Measurements from ENCODE around the gene CCNH.

CCNH gene

GRCh38 chr5:87401626-87402025 lies 11.1 kb downstream of the CCNH start:
- TF ChIP-seq POLR2A (IDR thresholded peaks at IDR 0.05; ENCODE audit: low read depth, low read length) (no peak), POLR2AphosphoS5 (IDR thresholded peaks at IDR 0.05; ENCODE audit: low read depth, low read length) (no peak), TAF1 (IDR thresholded peaks at IDR 0.05; ENCODE audit: borderline replicate concordance, low read depth, low read length) (no peak)
- FAIRE-seq: no peak
- DNase-seq (ENCODE audit: insufficient read length): no peak

GRCh38 chr5:87400305-87400899 lies 12.3 kb downstream of the CCNH start:
- FAIRE-seq (no peak), DNase-seq (ENCODE audit: insufficient read length) (no peak)
- TF ChIP-seq POLR2AphosphoS5 (IDR thresholded peaks at IDR 0.05; ENCODE audit: low read depth, low read length) (no peak), TAF1 (IDR thresholded peaks at IDR 0.05; ENCODE audit: borderline replicate concordance, low read depth, low read length) (no peak), POLR2A (IDR thresholded peaks at IDR 0.05; ENCODE audit: low read depth, low read length) (no peak)

GRCh38 chr5:87399720-87400119 lies 13.0 kb downstream of the CCNH start:
- FAIRE-seq (no peak), DNase-seq (ENCODE audit: insufficient read length) (no peak)
- no peak for TF ChIP-seq TAF1 (IDR thresholded peaks at IDR 0.05; ENCODE audit: borderline replicate concordance, low read depth, low read length)
- TF ChIP-seq POLR2AphosphoS5 (IDR thresholded peaks at IDR 0.05; ENCODE audit: low read depth, low read length): no peak
- TF ChIP-seq POLR2A (IDR thresholded peaks at IDR 0.05; ENCODE audit: low read depth, low read length): no peak

GRCh38 chr5:87398981-87399614 lies 13.6 kb downstream of the CCNH start:
- no peak for DNase-seq (ENCODE audit: insufficient read length)
- FAIRE-seq: no peak

GRCh38 chr5:87394411-87395165 lies 18.1 kb downstream of the CCNH start:
- peak; percentile 54 for FAIRE-seq
- TF ChIP-seq TAF1 (IDR thresholded peaks at IDR 0.05; ENCODE audit: borderline replicate concordance, low read depth, low read length) (no peak), POLR2AphosphoS5 (IDR thresholded peaks at IDR 0.05; ENCODE audit: low read depth, low read length) (no peak), POLR2A (IDR thresholded peaks at IDR 0.05; ENCODE audit: low read depth, low read length) (no peak)
- no peak for DNase-seq (ENCODE audit: insufficient read length)

More at GRCh38 chr5:87398981-87399614, 13.6 kb downstream of the CCNH start:
- TF ChIP-seq POLR2AphosphoS5 (IDR thresholded peaks at IDR 0.05; ENCODE audit: low read depth, low read length): no peak
- no peak for TF ChIP-seq TAF1 (IDR thresholded peaks at IDR 0.05; ENCODE audit: borderline replicate concordance, low read depth, low read length)
- no peak for TF ChIP-seq POLR2A (IDR thresholded peaks at IDR 0.05; ENCODE audit: low read depth, low read length)

GRCh38 chr5:87393331-87393730 lies 19.4 kb downstream of the CCNH start:
- no peak for FAIRE-seq

GRCh38 chr5:87392801-87393200 lies 19.9 kb downstream of the CCNH start:
- DNase-seq (ENCODE audit: insufficient read length): no peak
- TF ChIP-seq POLR2A (IDR thresholded peaks at IDR 0.05; ENCODE audit: low read depth, low read length) (no peak), POLR2AphosphoS5 (IDR thresholded peaks at IDR 0.05; ENCODE audit: low read depth, low read length) (no peak), TAF1 (IDR thresholded peaks at IDR 0.05; ENCODE audit: borderline replicate concordance, low read depth, low read length) (no peak)
- FAIRE-seq: no peak

More at GRCh38 chr5:87393331-87393730, 19.4 kb downstream of the CCNH start:
- TF ChIP-seq POLR2A (IDR thresholded peaks at IDR 0.05; ENCODE audit: low read depth, low read length) (no peak), TAF1 (IDR thresholded peaks at IDR 0.05; ENCODE audit: borderline replicate concordance, low read depth, low read length) (no peak), POLR2AphosphoS5 (IDR thresholded peaks at IDR 0.05; ENCODE audit: low read depth, low read length) (no peak)
- DNase-seq (ENCODE audit: insufficient read length): no peak

GRCh38 chr5:87392170-87392569 lies 20.6 kb downstream of the CCNH start:
- TF ChIP-seq TAF1 (IDR thresholded peaks at IDR 0.05; ENCODE audit: borderline replicate concordance, low read depth, low read length) (no peak), POLR2A (IDR thresholded peaks at IDR 0.05; ENCODE audit: low read depth, low read length) (no peak), POLR2AphosphoS5 (IDR thresholded peaks at IDR 0.05; ENCODE audit: low read depth, low read length) (no peak)
- DNase-seq (ENCODE audit: insufficient read length): no peak
- no peak for FAIRE-seq

- DNase-seq (ENCODE audit: insufficient read length) (no peak), FAIRE-seq (no peak)
- TF ChIP-seq POLR2A (IDR thresholded peaks at IDR 0.05; ENCODE audit: low read depth, low read length) (no peak), TAF1 (IDR thresholded peaks at IDR 0.05; ENCODE audit: borderline replicate concordance, low read depth, low read length) (no peak), POLR2AphosphoS5 (IDR thresholded peaks at IDR 0.05; ENCODE audit: low read depth, low read length) (no peak)
These were observed 22.0 kb downstream of the CCNH start for GRCh38 chr5:87390576-87391199.

- TF ChIP-seq TAF1 (IDR thresholded peaks at IDR 0.05; ENCODE audit: borderline replicate concordance, low read depth, low read length) (no peak), POLR2A (IDR thresholded peaks at IDR 0.05; ENCODE audit: low read depth, low read length) (no peak), POLR2AphosphoS5 (IDR thresholded peaks at IDR 0.05; ENCODE audit: low read depth, low read length) (no peak)
- DNase-seq (ENCODE audit: insufficient read length) (no peak), FAIRE-seq (no peak)
These were observed 22.7 kb downstream of the CCNH start for GRCh38 chr5:87390075-87390474.

GRCh38 chr5:87389296-87390034 lies 23.3 kb downstream of the CCNH start:
- DNase-seq (ENCODE audit: insufficient read length): no peak
- no peak for FAIRE-seq
- no peak for TF ChIP-seq TAF1 (IDR thresholded peaks at IDR 0.05; ENCODE audit: borderline replicate concordance, low read depth, low read length)
- no peak for TF ChIP-seq POLR2A (IDR thresholded peaks at IDR 0.05; ENCODE audit: low read depth, low read length)
- no peak for TF ChIP-seq POLR2AphosphoS5 (IDR thresholded peaks at IDR 0.05; ENCODE audit: low read depth, low read length)
